GM12801 (cell line): ENCODE data around the gene MAN2A2.

Experiments used
- TF ChIP-seq, protein P1 (sequence below): IDR thresholded peaks from one replicate; pipeline ENCODE4 v1.5.1; 2011; ENCODE audit warnings: control low read depth; ENCODE audit not compliant: insufficient read length; ENCODE audit errors: extremely low read depth

Gene MAN2A2

DNA sequence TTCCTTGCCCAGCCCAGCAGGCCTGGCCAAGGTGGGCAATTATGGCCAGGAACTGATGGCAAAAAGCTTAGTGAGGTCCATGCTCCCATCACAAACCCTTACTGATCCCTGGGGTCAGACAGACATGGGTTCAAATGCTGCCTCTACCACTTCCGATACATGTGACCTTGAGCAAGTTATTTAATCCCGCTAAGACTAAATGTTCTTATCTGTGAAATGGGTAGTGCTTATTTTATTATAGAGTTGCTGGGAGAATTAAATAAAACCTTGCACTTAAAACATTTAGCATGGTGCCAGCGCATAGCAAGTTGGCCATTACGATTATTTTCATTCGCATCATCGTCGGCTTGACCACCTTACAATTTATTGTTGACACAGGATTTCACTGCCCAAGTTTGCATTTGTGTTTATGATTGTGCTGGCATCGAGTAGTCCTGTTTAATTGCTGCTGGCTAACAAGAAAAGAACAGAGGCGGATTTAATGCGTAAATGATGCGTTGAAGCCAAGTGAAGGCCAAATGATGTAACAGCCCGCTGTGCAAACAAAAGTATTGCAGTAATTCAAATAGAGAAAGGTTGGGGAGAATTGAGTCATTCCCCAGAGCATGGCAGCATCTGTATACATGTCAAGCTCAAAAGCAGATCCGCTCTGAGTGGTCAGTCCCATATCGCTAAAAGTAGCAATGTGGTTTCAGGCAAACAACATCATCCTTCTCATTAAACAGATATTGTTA lies 42.0 kb upstream of the MAN2A2 start:
- TF ChIP-seq, protein P1, sequence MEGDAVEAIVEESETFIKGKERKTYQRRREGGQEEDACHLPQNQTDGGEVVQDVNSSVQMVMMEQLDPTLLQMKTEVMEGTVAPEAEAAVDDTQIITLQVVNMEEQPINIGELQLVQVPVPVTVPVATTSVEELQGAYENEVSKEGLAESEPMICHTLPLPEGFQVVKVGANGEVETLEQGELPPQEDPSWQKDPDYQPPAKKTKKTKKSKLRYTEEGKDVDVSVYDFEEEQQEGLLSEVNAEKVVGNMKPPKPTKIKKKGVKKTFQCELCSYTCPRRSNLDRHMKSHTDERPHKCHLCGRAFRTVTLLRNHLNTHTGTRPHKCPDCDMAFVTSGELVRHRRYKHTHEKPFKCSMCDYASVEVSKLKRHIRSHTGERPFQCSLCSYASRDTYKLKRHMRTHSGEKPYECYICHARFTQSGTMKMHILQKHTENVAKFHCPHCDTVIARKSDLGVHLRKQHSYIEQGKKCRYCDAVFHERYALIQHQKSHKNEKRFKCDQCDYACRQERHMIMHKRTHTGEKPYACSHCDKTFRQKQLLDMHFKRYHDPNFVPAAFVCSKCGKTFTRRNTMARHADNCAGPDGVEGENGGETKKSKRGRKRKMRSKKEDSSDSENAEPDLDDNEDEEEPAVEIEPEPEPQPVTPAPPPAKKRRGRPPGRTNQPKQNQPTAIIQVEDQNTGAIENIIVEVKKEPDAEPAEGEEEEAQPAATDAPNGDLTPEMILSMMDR: no peak

- TF ChIP-seq, protein P1: no peak
These were observed 40.6 kb upstream of the MAN2A2 start for GRCh38 chr15:90862487-90862886.

- TF ChIP-seq, protein P1: no peak
These were observed 39.9 kb upstream of the MAN2A2 start for GRCh38 chr15:90862964-90863778.

GRCh38 chr15:90863987-90864386 lies 39.1 kb upstream of the MAN2A2 start:
- TF ChIP-seq, protein P1: no peak

- TF ChIP-seq, protein P1: no peak
These were observed 38.6 kb upstream of the MAN2A2 start for GRCh38 chr15:90864507-90864906.

- TF ChIP-seq, protein P1: no peak
These were observed 37.4 kb upstream of the MAN2A2 start for GRCh38 chr15:90865702-90866101.

- TF ChIP-seq, protein P1: no peak
These were observed 36.9 kb upstream of the MAN2A2 start for GRCh38 chr15:90866161-90866715.
